HL-60 (cell line): ENCODE results near the gene DNAH8.

Experiments
- DNase-seq, 2 experiments: peaks; one replicate each; pipeline ENCODE4 v3.0.0-alpha.2; 2010 to 2020; ENCODE audit warnings: low read depth in 1 of 2, low spot score in 1 of 2
- H3K27ac ChIP-seq: fragments of 250-450 bp; sonication (Bioruptor Pico); replicated peaks from 2 replicates; pipeline ENCODE4 v1.5.1; 2020; ENCODE audit warnings: mild to moderate bottlenecking, moderate library complexity
- H3K27me3 ChIP-seq: fragments of 250-450 bp; sonication (Bioruptor Pico); 2 replicates; pipeline ENCODE4 v1.5.1; 2021; ENCODE audit warnings: mild to moderate bottlenecking, moderate library complexity; ENCODE audit not compliant: insufficient read depth, poor library complexity, severe bottlenecking
- H3K4me3 ChIP-seq: replicated peaks from 2 replicates; pipeline ENCODE4 v1.5.1; 2011; ENCODE audit warnings: mild to moderate bottlenecking, control low read depth, low read length; ENCODE audit not compliant: insufficient read depth
- GABPA ChIP-seq: IDR thresholded peaks from 2 replicates; pipeline ENCODE4 v1.6.1; 2012; ENCODE audit warnings: low read depth
- POLR2AphosphoS5 ChIP-seq: IDR thresholded peaks from 2 replicates; pipeline ENCODE4 v1.6.1; 2012; ENCODE audit warnings: low read depth
- SPI1 ChIP-seq: IDR thresholded peaks from 2 replicates; pipeline ENCODE4 v1.6.1; 2012; ENCODE audit warnings: low read depth, mild to moderate bottlenecking, borderline replicate concordance
- TF ChIP-seq, protein P1 (sequence below): IDR thresholded peaks from one replicate; pipeline ENCODE4 v1.5.1; 2011; ENCODE audit warnings: low read length, control low read depth, inconsistent platforms; ENCODE audit not compliant: insufficient read depth
- TF ChIP-seq, protein P2 (sequence below): IDR thresholded peaks from 2 replicates; pipeline ENCODE4 v1.6.1; 2012; ENCODE audit warnings: low read depth; ENCODE audit not compliant: insufficient replicate concordance

The DNAH8 gene

DNA sequence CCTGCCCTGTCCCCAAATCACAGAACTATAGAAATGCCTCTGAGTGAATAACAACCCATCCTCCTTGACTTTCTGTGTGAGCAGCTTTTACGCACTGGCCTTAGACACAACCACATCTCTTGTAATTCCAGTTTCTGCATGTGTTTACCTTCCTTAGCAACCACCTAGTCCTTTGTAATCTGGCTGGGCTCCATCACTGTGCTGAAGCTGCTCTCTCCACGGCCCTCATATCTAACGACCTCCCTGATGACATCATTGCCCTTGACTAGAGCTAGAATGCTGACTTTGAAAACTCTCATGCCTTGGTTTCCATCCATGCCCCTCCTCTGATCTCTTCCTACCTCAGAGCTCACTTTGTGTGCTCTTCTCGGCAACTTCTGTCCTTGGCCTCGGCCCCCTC lies 303.0 kb downstream of the DNAH8 start:
- DNase-seq, result no peak
- Histone ChIP-seq H3K27ac (no peak overlapping the region), H3K27me3 (no peaks in the 10 kb centered on the region), H3K4me3 (no peak overlapping the region)
- TF ChIP-seq, protein P1, sequence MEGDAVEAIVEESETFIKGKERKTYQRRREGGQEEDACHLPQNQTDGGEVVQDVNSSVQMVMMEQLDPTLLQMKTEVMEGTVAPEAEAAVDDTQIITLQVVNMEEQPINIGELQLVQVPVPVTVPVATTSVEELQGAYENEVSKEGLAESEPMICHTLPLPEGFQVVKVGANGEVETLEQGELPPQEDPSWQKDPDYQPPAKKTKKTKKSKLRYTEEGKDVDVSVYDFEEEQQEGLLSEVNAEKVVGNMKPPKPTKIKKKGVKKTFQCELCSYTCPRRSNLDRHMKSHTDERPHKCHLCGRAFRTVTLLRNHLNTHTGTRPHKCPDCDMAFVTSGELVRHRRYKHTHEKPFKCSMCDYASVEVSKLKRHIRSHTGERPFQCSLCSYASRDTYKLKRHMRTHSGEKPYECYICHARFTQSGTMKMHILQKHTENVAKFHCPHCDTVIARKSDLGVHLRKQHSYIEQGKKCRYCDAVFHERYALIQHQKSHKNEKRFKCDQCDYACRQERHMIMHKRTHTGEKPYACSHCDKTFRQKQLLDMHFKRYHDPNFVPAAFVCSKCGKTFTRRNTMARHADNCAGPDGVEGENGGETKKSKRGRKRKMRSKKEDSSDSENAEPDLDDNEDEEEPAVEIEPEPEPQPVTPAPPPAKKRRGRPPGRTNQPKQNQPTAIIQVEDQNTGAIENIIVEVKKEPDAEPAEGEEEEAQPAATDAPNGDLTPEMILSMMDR, result no peak
- TF ChIP-seq, protein P2, sequence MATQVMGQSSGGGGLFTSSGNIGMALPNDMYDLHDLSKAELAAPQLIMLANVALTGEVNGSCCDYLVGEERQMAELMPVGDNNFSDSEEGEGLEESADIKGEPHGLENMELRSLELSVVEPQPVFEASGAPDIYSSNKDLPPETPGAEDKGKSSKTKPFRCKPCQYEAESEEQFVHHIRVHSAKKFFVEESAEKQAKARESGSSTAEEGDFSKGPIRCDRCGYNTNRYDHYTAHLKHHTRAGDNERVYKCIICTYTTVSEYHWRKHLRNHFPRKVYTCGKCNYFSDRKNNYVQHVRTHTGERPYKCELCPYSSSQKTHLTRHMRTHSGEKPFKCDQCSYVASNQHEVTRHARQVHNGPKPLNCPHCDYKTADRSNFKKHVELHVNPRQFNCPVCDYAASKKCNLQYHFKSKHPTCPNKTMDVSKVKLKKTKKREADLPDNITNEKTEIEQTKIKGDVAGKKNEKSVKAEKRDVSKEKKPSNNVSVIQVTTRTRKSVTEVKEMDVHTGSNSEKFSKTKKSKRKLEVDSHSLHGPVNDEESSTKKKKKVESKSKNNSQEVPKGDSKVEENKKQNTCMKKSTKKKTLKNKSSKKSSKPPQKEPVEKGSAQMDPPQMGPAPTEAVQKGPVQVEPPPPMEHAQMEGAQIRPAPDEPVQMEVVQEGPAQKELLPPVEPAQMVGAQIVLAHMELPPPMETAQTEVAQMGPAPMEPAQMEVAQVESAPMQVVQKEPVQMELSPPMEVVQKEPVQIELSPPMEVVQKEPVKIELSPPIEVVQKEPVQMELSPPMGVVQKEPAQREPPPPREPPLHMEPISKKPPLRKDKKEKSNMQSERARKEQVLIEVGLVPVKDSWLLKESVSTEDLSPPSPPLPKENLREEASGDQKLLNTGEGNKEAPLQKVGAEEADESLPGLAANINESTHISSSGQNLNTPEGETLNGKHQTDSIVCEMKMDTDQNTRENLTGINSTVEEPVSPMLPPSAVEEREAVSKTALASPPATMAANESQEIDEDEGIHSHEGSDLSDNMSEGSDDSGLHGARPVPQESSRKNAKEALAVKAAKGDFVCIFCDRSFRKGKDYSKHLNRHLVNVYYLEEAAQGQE, result no peak
- TF ChIP-seq GABPA (no peak), SPI1 (no peak), POLR2AphosphoS5 (no peak)

DNA sequence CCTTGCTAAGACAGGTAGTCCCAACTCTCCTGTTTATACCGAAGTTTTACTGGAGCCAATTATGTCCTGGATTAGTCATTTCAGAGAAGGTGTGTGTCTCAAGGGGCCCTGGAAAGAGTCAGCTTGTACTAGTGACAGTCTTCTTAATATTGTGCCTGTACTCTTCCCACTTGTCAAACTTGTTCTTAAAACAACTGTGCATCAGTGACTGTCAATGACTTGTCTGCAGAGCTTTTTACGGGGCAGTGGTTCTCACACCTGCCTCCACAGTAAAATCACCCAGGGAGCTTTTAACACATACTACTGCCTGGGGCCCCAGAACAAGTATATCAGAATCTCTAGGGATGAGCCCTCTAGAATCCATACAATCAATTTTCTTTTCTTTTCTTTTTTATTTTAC lies 305.0 kb downstream of the DNAH8 start:
- DNase-seq, result no peak
- H3K27ac ChIP-seq, result no peak overlapping the region
- TF ChIP-seq, protein P1, result no peak
- TF ChIP-seq, protein P2, result no peak
- no peak for TF ChIP-seq GABPA
- no peak for TF ChIP-seq SPI1
- no peak for TF ChIP-seq POLR2AphosphoS5
- H3K4me3 ChIP-seq, result no peak overlapping the region
- H3K27me3 ChIP-seq, result no peaks in the 10 kb centered on the region

DNA sequence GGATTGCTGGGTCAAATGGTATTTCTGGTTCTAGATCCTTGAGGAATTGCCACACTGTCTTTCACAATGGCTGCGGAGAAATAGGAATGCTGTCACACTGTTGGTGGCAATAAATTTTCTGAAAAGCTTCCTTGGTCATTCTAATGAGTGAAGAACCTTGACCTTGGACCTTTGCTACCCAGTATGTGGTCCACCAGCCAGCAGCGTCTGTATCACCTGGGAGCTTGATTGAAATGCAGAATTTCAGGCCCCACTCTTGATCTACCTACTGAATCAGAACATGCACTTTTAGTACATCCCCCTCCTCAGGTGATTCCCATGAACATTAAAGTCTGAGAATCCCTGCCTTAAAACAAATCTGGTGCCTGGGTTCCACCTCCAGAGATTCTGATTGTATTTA lies 305.9 kb downstream of the DNAH8 start:
- peaks cover 3% of the 10 kb centered on the region for H3K27me3 ChIP-seq
- TF ChIP-seq GABPA (no peak), POLR2AphosphoS5 (no peak), SPI1 (no peak)
- TF ChIP-seq, protein P1, result no peak
- TF ChIP-seq, protein P2, result no peak

More for the DNA sequence above, 305.9 kb downstream of the DNAH8 start:
- Histone ChIP-seq H3K4me3 (no peak overlapping the region), H3K27ac (no peak overlapping the region)
- DNase-seq, result no peak
